Measurements from ENCODE around the gene LDLRAD4. TPM values are rescaled to one million over a fixed set of nuclear protein-coding genes. Genes with fewer than 3 reads are reported as not detected.

LDLRAD4 gene
- total RNA-seq, 4 donors from 2014 or later: 14.0 to 36.9 (median 29.3) TPM

GRCh38 chr18:13570856-13571495 lies 352.4 kb downstream of the LDLRAD4 start:
- no peak overlapping the region for H3K4me3 ChIP-seq
- H3K36me3 ChIP-seq: no peaks in the 10 kb centered on the region
- whole genome bisulfite sequencing, 2 donors: 89 to 91% methylated on average over 7 of the region's 7 CpGs
- H3K4me1 ChIP-seq: peaks cover 0 to 23% (median 16%) of the 10 kb centered on the region in 4 donors
- H3K27me3 ChIP-seq: no peaks in the 10 kb centered on the region
- DNase-seq (ENCODE audit: low spot score in 2 of 2): no peak
- TF ChIP-seq POLR2A (IDR thresholded peaks at IDR 0.05): no peak
- TF ChIP-seq, protein P1, sequence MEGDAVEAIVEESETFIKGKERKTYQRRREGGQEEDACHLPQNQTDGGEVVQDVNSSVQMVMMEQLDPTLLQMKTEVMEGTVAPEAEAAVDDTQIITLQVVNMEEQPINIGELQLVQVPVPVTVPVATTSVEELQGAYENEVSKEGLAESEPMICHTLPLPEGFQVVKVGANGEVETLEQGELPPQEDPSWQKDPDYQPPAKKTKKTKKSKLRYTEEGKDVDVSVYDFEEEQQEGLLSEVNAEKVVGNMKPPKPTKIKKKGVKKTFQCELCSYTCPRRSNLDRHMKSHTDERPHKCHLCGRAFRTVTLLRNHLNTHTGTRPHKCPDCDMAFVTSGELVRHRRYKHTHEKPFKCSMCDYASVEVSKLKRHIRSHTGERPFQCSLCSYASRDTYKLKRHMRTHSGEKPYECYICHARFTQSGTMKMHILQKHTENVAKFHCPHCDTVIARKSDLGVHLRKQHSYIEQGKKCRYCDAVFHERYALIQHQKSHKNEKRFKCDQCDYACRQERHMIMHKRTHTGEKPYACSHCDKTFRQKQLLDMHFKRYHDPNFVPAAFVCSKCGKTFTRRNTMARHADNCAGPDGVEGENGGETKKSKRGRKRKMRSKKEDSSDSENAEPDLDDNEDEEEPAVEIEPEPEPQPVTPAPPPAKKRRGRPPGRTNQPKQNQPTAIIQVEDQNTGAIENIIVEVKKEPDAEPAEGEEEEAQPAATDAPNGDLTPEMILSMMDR (IDR thresholded peaks at IDR 0.05): no peak
- TF ChIP-seq EP300 (IDR thresholded peaks at IDR 0.05): no peak
- no peaks in the 10 kb centered on the region for H3K9me3 ChIP-seq
- H3K27ac ChIP-seq: no peak overlapping the region

DNA sequence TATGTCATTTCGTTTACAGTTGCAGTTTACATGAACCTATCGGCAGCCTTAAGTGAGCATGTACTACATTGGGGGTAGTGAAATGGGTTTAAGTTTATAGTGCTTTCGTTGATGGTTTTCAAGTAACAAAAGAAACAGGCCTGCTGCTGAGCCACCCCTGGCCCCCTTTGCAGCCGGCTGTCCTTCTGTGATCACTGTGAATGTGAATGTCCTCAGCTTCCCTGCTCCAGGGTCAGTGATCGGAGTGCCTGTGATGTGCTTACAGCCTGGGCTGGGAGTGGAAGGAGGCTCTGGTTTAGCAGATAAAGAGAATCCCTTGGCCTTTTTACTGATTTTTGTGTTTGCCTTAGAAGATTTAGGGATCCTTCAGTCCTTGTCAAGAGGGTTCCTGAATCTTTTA lies 353.6 kb downstream of the LDLRAD4 start:
- WGBS, 2 donors: 91 to 94% methylated on average over 5 of the region's 5 CpGs
- no peaks in the 10 kb centered on the region for H3K36me3 ChIP-seq
- peaks cover 0 to 21% (median 15%) of the 10 kb centered on the region in 4 donors for H3K4me1 ChIP-seq
- no peak overlapping the region for H3K4me3 ChIP-seq
- TF ChIP-seq, protein P1 (IDR thresholded peaks at IDR 0.05): no peak
- no peak for TF ChIP-seq POLR2A (IDR thresholded peaks at IDR 0.05)
- no peak for TF ChIP-seq EP300 (IDR thresholded peaks at IDR 0.05)
- no peak overlapping the region for H3K27ac ChIP-seq
- no peak for DNase-seq (ENCODE audit: low spot score in 2 of 2)
- H3K27me3 ChIP-seq: no peaks in the 10 kb centered on the region
- no peaks in the 10 kb centered on the region for H3K9me3 ChIP-seq

DNA sequence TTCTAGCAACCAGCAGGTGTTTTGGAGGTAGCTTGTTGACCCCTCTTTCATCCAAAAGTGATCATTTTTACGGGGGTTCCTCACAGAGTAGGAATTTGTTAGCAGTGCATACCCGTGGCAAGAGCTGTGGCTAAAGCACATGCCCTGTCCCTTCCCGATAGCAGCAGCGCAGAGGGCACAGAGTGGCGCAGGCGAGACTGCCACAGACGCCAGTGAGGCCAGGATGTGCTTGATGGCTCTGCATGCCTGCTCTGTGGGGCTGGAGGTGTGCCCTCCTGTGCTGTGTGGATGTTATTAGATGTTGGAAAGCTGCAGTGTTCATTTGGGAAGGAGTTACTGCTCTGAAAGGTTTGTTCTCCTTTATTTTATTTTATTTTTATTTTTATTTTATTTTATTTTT lies 354.2 kb downstream of the LDLRAD4 start:
- TF ChIP-seq POLR2A (IDR thresholded peaks at IDR 0.05): no peak
- no peak for TF ChIP-seq EP300 (IDR thresholded peaks at IDR 0.05)
- TF ChIP-seq, protein P1 (IDR thresholded peaks at IDR 0.05): no peak
- Histone ChIP-seq H3K9me3 (no peaks in the 10 kb centered on the region), H3K27ac (no peak overlapping the region), H3K27me3 (no peaks in the 10 kb centered on the region), H3K36me3 (no peaks in the 10 kb centered on the region), H3K4me3 (no peak overlapping the region), H3K4me1 (peaks cover 0 to 21% (median 13%) of the 10 kb centered on the region in 4 donors)
- WGBS, 2 donors: 94 to 96% methylated on average over 7 of the region's 7 CpGs
- no peak for DNase-seq (ENCODE audit: low spot score in 2 of 2)

DNA sequence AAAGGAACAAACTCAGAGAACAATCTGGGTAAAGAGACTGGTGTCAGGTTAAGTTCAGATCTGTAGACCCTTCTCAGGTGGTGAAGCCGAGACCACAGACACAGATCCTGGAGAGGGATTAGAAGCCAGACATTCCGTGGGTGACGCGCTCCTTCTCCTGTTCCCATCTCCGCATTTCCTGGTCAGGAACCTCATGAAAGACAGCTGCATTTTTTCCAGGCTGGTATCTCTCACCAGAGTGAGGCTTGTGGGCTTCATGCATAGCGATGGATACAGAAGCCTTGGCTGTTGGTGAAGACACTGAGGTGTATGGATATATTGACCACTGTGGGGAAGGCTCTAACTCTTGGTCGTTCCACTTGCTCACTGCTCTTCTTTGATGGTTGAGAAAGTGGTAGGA lies 355.2 kb downstream of the LDLRAD4 start:
- peaks cover 0 to 26% (median 10%) of the 10 kb centered on the region in 4 donors for H3K4me1 ChIP-seq
- TF ChIP-seq, protein P1 (IDR thresholded peaks at IDR 0.05): no peak
- no peak for TF ChIP-seq EP300 (IDR thresholded peaks at IDR 0.05)
- TF ChIP-seq POLR2A (IDR thresholded peaks at IDR 0.05): no peak
- 89 to 97% methylated on average over 7 of the region's 7 CpGs for WGBS, 2 donors

GRCh38 chr18:13574355-13574754 lies 355.8 kb downstream of the LDLRAD4 start:
- no peaks in the 10 kb centered on the region for H3K27me3 ChIP-seq
- H3K36me3 ChIP-seq: no peaks in the 10 kb centered on the region
- no peak for TF ChIP-seq POLR2A (IDR thresholded peaks at IDR 0.05)
- TF ChIP-seq, protein P1 (IDR thresholded peaks at IDR 0.05): no peak
- no peak for TF ChIP-seq EP300 (IDR thresholded peaks at IDR 0.05)
- DNase-seq (ENCODE audit: low spot score in 2 of 2): no peak
- H3K4me3 ChIP-seq: no peak overlapping the region
- no peaks in the 10 kb centered on the region for H3K9me3 ChIP-seq
- peaks cover 0 to 22% (median 8%) of the 10 kb centered on the region in 4 donors for H3K4me1 ChIP-seq
- WGBS, 2 donors: 95 to 97% methylated on average over 10 of the region's 10 CpGs
- H3K27ac ChIP-seq: no peak overlapping the region

More for the DNA sequence above, 355.2 kb downstream of the LDLRAD4 start:
- no peak overlapping the region for H3K27ac ChIP-seq
- H3K4me3 ChIP-seq: no peak overlapping the region
- no peak for DNase-seq (ENCODE audit: low spot score in 2 of 2)
- no peaks in the 10 kb centered on the region for H3K27me3 ChIP-seq
- no peaks in the 10 kb centered on the region for H3K36me3 ChIP-seq
- no peaks in the 10 kb centered on the region for H3K9me3 ChIP-seq

Measured in tibial nerve (tissue), 4 donors.